H9 (cell line): ENCODE data around the gene MICAL2. TPM values are rescaled to one million over a fixed set of nuclear protein-coding genes. Genes with fewer than 3 reads are reported as not detected.

Experiments
- DNase-seq: peaks from one replicate; pipeline ENCODE4 v3.0.0-alpha.2; 2017
- H2AFZ ChIP-seq: one replicate; pipeline ENCODE4 v1.6.1; 2013; ENCODE audit warnings: mild to moderate bottlenecking, low read length, control low read depth, moderate library complexity
- H2AK5ac ChIP-seq: 2 replicates; pipeline ENCODE4 v1.6.1; 2013; ENCODE audit warnings: low read length, control low read depth, mixed read lengths; ENCODE audit not compliant: insufficient read length
- H2BK120ac ChIP-seq: one replicate; pipeline ENCODE4 v1.6.1; 2013; ENCODE audit warnings: low read depth, mild to moderate bottlenecking, low read length, control low read depth, inconsistent platforms; ENCODE audit not compliant: poor library complexity, severe bottlenecking
- H2BK12ac ChIP-seq: 2 replicates; pipeline ENCODE4 v1.6.1; 2013; ENCODE audit warnings: low read length, control low read depth, mixed read lengths, low read depth; ENCODE audit not compliant: insufficient read length
- H2BK15ac ChIP-seq: 2 replicates; pipeline ENCODE4 v1.6.1; 2013; ENCODE audit warnings: low read depth, low read length, control low read depth
- H2BK20ac ChIP-seq: one replicate; pipeline ENCODE4 v1.6.1; 2013; ENCODE audit warnings: low read depth, mild to moderate bottlenecking, low read length, control low read depth, inconsistent platforms; ENCODE audit not compliant: poor library complexity, severe bottlenecking
- H2BK5ac ChIP-seq: 2 replicates; pipeline ENCODE4 v1.6.1; 2013; ENCODE audit warnings: low read length, control low read depth, mixed read lengths; ENCODE audit not compliant: insufficient read length
- H3K14ac ChIP-seq: 2 replicates; pipeline ENCODE4 v1.6.1; 2013; ENCODE audit warnings: low read length, control low read depth; ENCODE audit not compliant: insufficient read depth
- H3K18ac ChIP-seq: 2 replicates; pipeline ENCODE4 v1.6.1; 2013; ENCODE audit warnings: low read depth, mild to moderate bottlenecking, mixed read lengths, low read length, control low read depth; ENCODE audit not compliant: insufficient read length
- H3K23ac ChIP-seq: 2 replicates; pipeline ENCODE4 v1.6.1; 2013; ENCODE audit warnings: low read length, control low read depth, mixed read lengths, low read depth; ENCODE audit not compliant: insufficient read length
- H3K23me2 ChIP-seq: 2 replicates; pipeline ENCODE4 v1.6.1; 2013; ENCODE audit warnings: low read depth, mild to moderate bottlenecking, mixed read lengths, low read length, control low read depth; ENCODE audit not compliant: insufficient read length, poor library complexity, severe bottlenecking
- H3K27ac ChIP-seq: 2 replicates; pipeline ENCODE4 v1.5.1; 2013; ENCODE audit warnings: low read length, control low read depth, mixed read lengths, low read depth; ENCODE audit not compliant: insufficient read length
- H3K27me3 ChIP-seq: 2 replicates; pipeline ENCODE4 v1.6.1; 2013; ENCODE audit warnings: low read length, control low read depth, inconsistent platforms; ENCODE audit not compliant: insufficient read depth
- H3K4ac ChIP-seq: 2 replicates; pipeline ENCODE4 v1.6.1; 2013; ENCODE audit warnings: low read depth, mild to moderate bottlenecking, control low read depth, inconsistent platforms, low read length, moderate library complexity
- H3K4me1 ChIP-seq: 2 replicates; pipeline ENCODE4 v1.6.1; 2013; ENCODE audit warnings: low read length, control low read depth, inconsistent platforms; ENCODE audit not compliant: insufficient read depth
- H3K4me2 ChIP-seq: 2 replicates; pipeline ENCODE4 v1.6.1; 2013; ENCODE audit warnings: low read length, control low read depth, mixed read lengths; ENCODE audit not compliant: insufficient read length, insufficient read depth
- H3K56ac ChIP-seq: 2 replicates; pipeline ENCODE4 v1.6.1; 2013; ENCODE audit warnings: low read depth, mild to moderate bottlenecking, mixed read lengths, low read length, control low read depth; ENCODE audit not compliant: insufficient read length
- H3K79me1 ChIP-seq: 2 replicates; pipeline ENCODE4 v1.6.1; 2013; ENCODE audit warnings: low read depth, mild to moderate bottlenecking, moderate library complexity, low read length, control low read depth, inconsistent platforms; ENCODE audit not compliant: insufficient read depth, poor library complexity, severe bottlenecking
- H3K79me2 ChIP-seq: 2 replicates; pipeline ENCODE4 v1.6.1; 2013; ENCODE audit warnings: low read length, control low read depth, inconsistent platforms; ENCODE audit not compliant: insufficient read depth
- H3K9ac ChIP-seq: 2 replicates; pipeline ENCODE4 v1.6.1; 2013; ENCODE audit warnings: low read length, control low read depth, mixed read lengths; ENCODE audit not compliant: insufficient read length; ENCODE audit errors: extremely low read depth
- H3K9me3 ChIP-seq: one replicate; pipeline ENCODE4 v1.6.1; 2013; ENCODE audit warnings: low read depth, low read length, inconsistent platforms; ENCODE audit not compliant: control insufficient read depth
- H3T11ph ChIP-seq: one replicate; pipeline ENCODE4 v1.6.1; 2013; ENCODE audit warnings: mild to moderate bottlenecking, low read length, control low read depth, inconsistent platforms
- H4K20me1 ChIP-seq: one replicate; pipeline ENCODE4 v1.6.1; 2013; ENCODE audit not compliant: control insufficient read depth, insufficient read length, insufficient read depth
- H4K5ac ChIP-seq: 2 replicates; pipeline ENCODE4 v1.6.1; 2013; ENCODE audit warnings: low read depth, mild to moderate bottlenecking, mixed read lengths, low read length, control low read depth; ENCODE audit not compliant: insufficient read length
- H4K8ac ChIP-seq: replicated peaks from 2 replicates; pipeline ENCODE4 v1.6.1; 2013; ENCODE audit warnings: low read length, control low read depth, mixed read lengths, low read depth; ENCODE audit not compliant: insufficient read length
- H4K91ac ChIP-seq: 2 replicates; pipeline ENCODE4 v1.6.1; 2013; ENCODE audit warnings: low read depth, mild to moderate bottlenecking, moderate library complexity, mixed read lengths, low read length, control low read depth; ENCODE audit not compliant: insufficient read length
- H3K27ac Mint-ChIP-seq, 3 experiments: 2 replicates in 2 of 3; 3 replicates in 1 of 3; pipeline ENCODE4 v1.8.0; 2020 to 2021; ENCODE audit warnings: mixed read lengths in 3 of 3, mild to moderate bottlenecking in 1 of 3, moderate library complexity in 1 of 3
- H3K27me3 Mint-ChIP-seq: 2 replicates; pipeline ENCODE4 v1.8.0; 2021; ENCODE audit warnings: low read depth, mild to moderate bottlenecking, moderate library complexity, mixed read lengths
- H3K36me3 Mint-ChIP-seq, 3 experiments: 2 replicates in 2 of 3; 3 replicates in 1 of 3; pipeline ENCODE4 v1.8.0; 2020 to 2021; ENCODE audit warnings: low read depth in 3 of 3, mixed read lengths in 3 of 3; ENCODE audit not compliant: insufficient read depth in 1 of 3
- H3K4me1 Mint-ChIP-seq, 2 experiments: 2 replicates each; pipeline ENCODE4 v1.8.0; 2020; ENCODE audit warnings: mixed read lengths in 2 of 2
- H3K4me3 Mint-ChIP-seq, 2 experiments: 2 replicates in 1 of 2; 3 replicates in 1 of 2; pipeline ENCODE4 v1.8.0; 2020 to 2021; ENCODE audit warnings: mild to moderate bottlenecking in 2 of 2, mixed read lengths in 2 of 2, moderate library complexity in 1 of 2
- H3K9me3 Mint-ChIP-seq, 2 experiments: 2 replicates in 1 of 2; 3 replicates in 1 of 2; pipeline ENCODE4 v1.8.0; 2020; ENCODE audit warnings: mild to moderate bottlenecking in 2 of 2, mixed read lengths in 2 of 2, moderate library complexity in 1 of 2
- WGBS: extraction: QIAGEN DNeasy Blood & Tissue Kit; methylation state at CpG from one replicate; pipeline ENCODE4 v1.1.7; 2013; ENCODE audit warnings: missing lambda C conversion rate, low lambda C conversion rate, mixed read lengths; ENCODE audit not compliant: insufficient read length; ENCODE audit errors: extremely low coverage; 5-methylcytosine and 5-hydroxymethylcytosine counted together
- total RNA-seq: library from RNA; stranded (reverse); gene quantifications from 2 replicates; pipeline ENCODE4 v1.2.1, GENCODE V29; 2021
- TF ChIP-seq, protein P1 (sequence below): fragments of 200-600 bp; sonication (generic); conservative IDR thresholded peaks from 3 replicates; pipeline ENCODE4 v1.8.0; 2021; ENCODE audit warnings: antibody characterized with exemption, mild to moderate bottlenecking

Gene MICAL2
- total RNA-seq, 1 experiment from 2014 or later, result 4.7 TPM

GRCh38 chr11:12088531-12088930 lies 21.9 kb upstream of the MICAL2 start:
- no peak overlapping the region for H3T11ph ChIP-seq
- peaks cover 9% of the 10 kb centered on the region for H3K27me3 Mint-ChIP-seq
- no peak overlapping the region for H2AK5ac ChIP-seq
- no peak overlapping the region for H3K4ac ChIP-seq
- no peaks in the 10 kb centered on the region for H3K27me3 ChIP-seq
- no peaks in the 10 kb centered on the region for H3K9me3 ChIP-seq
- H3K27ac Mint-ChIP-seq, result no peak overlapping the region
- no peak overlapping the region for H2BK5ac ChIP-seq
- WGBS, result no CpG with 5 or more reads among the region's 9 CpGs
- TF ChIP-seq, protein P1, sequence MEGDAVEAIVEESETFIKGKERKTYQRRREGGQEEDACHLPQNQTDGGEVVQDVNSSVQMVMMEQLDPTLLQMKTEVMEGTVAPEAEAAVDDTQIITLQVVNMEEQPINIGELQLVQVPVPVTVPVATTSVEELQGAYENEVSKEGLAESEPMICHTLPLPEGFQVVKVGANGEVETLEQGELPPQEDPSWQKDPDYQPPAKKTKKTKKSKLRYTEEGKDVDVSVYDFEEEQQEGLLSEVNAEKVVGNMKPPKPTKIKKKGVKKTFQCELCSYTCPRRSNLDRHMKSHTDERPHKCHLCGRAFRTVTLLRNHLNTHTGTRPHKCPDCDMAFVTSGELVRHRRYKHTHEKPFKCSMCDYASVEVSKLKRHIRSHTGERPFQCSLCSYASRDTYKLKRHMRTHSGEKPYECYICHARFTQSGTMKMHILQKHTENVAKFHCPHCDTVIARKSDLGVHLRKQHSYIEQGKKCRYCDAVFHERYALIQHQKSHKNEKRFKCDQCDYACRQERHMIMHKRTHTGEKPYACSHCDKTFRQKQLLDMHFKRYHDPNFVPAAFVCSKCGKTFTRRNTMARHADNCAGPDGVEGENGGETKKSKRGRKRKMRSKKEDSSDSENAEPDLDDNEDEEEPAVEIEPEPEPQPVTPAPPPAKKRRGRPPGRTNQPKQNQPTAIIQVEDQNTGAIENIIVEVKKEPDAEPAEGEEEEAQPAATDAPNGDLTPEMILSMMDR, result no peak
- H3K4me1 ChIP-seq, result no peaks in the 10 kb centered on the region
- H3K79me1 ChIP-seq, result no peaks in the 10 kb centered on the region
- H3K36me3 Mint-ChIP-seq, result no peaks in the 10 kb centered on the region
- H4K8ac ChIP-seq, result no peak overlapping the region
- H3K4me2 ChIP-seq, result no peak overlapping the region
- H3K14ac ChIP-seq, result no peak overlapping the region
- DNase-seq, result no peak
- H3K9ac ChIP-seq, result no peak overlapping the region
- H2BK20ac ChIP-seq, result no peak overlapping the region
- H2AFZ ChIP-seq, result no peak overlapping the region
- no peak overlapping the region for H3K27ac ChIP-seq
- H3K23ac ChIP-seq, result no peak overlapping the region
- no peak overlapping the region for H2BK120ac ChIP-seq
- no peak overlapping the region for H4K5ac ChIP-seq
- no peak overlapping the region for H3K4me3 Mint-ChIP-seq
- no peaks in the 10 kb centered on the region for H4K20me1 ChIP-seq
- peaks cover 30 to 31% of the 10 kb centered on the region in 2 experiments for H3K4me1 Mint-ChIP-seq
- no peak overlapping the region for H3K56ac ChIP-seq
- H3K18ac ChIP-seq, result no peak overlapping the region
- no peak overlapping the region for H4K91ac ChIP-seq
- no peak overlapping the region for H2BK15ac ChIP-seq
- H3K23me2 ChIP-seq, result no peaks in the 10 kb centered on the region
- no peaks in the 10 kb centered on the region for H3K9me3 Mint-ChIP-seq
- H2BK12ac ChIP-seq, result no peak overlapping the region
- H3K79me2 ChIP-seq, result no peaks in the 10 kb centered on the region
